ENCODE measurements around the gene STK40.

The STK40 gene

GRCh38 chr1:36420409-36420808 lies 34.7 kb upstream of the STK40 start:
- Histone ChIP-seq H3K4me2 (ENCODE audit: low read depth, low read length) (peak overlapping the region; percentile 12; the same call in 1 of the 2 replicates), H4K20me1 (ENCODE audit: insufficient read depth, low read length) (no peaks in the 10 kb centered on the region), H3K4me1 (ENCODE audit: low read length) (peaks cover 5% of the 10 kb centered on the region), H3K9me3 (replicated peaks; ENCODE audit: insufficient read depth, low read length) (no peaks in the 10 kb centered on the region), H3K9me2 (replicated peaks; ENCODE audit: insufficient read depth, low read length) (no peaks in the 10 kb centered on the region), H3K36me3 (replicated peaks; ENCODE audit: insufficient read depth, low read length) (no peaks in the 10 kb centered on the region), H3K27me3 (replicated peaks; ENCODE audit: insufficient read depth, low read length) (no peaks in the 10 kb centered on the region), H3K79me2 (ENCODE audit: low read length) (no peaks in the 10 kb centered on the region), H3K27ac (ENCODE audit: low read length) (no peak overlapping the region), H3K9ac (ENCODE audit: low read length) (0 out of 2 replicates have a peak overlapping the region, but pooled peaks have one; percentile 12), H2AFZ (ENCODE audit: low read length) (peak overlapping the region; percentile 37; the same call in 1 of the 2 replicates), H3F3A (ENCODE audit: insufficient read depth, low read length) (no peaks in the 10 kb centered on the region), H3K4me3 (ENCODE audit: low read length) (no peak overlapping the region)
- TF ChIP-seq EZH2phosphoT487 (IDR thresholded peaks at IDR 0.05; ENCODE audit: low read length) = no peak
- no peak for TF ChIP-seq CTCF (IDR thresholded peaks at IDR 0.05; ENCODE audit: low read length)
- TF ChIP-seq EZH2 (optimal IDR thresholded peaks at IDR 0.05; ENCODE audit: low read depth, low read length) = no peak
- no peak for DNase-seq

GRCh38 chr1:36419569-36419968 lies 33.8 kb upstream of the STK40 start:
- DNase-seq = no peak
- Histone ChIP-seq H3K4me1 (ENCODE audit: low read length) (peaks cover 5% of the 10 kb centered on the region), H3K36me3 (replicated peaks; ENCODE audit: insufficient read depth, low read length) (no peaks in the 10 kb centered on the region), H2AFZ (ENCODE audit: low read length) (no peak overlapping the region), H3K9ac (ENCODE audit: low read length) (no peak overlapping the region), H3K4me3 (ENCODE audit: low read length) (no peak overlapping the region), H3K9me3 (replicated peaks; ENCODE audit: insufficient read depth, low read length) (no peaks in the 10 kb centered on the region), H4K20me1 (ENCODE audit: insufficient read depth, low read length) (no peaks in the 10 kb centered on the region), H3K4me2 (ENCODE audit: low read depth, low read length) (no peak overlapping the region), H3K79me2 (ENCODE audit: low read length) (no peaks in the 10 kb centered on the region), H3K9me2 (replicated peaks; ENCODE audit: insufficient read depth, low read length) (no peaks in the 10 kb centered on the region), H3K27ac (ENCODE audit: low read length) (no peak overlapping the region), H3F3A (ENCODE audit: insufficient read depth, low read length) (no peaks in the 10 kb centered on the region), H3K27me3 (replicated peaks; ENCODE audit: insufficient read depth, low read length) (no peaks in the 10 kb centered on the region)
- TF ChIP-seq EZH2phosphoT487 (IDR thresholded peaks at IDR 0.05; ENCODE audit: low read length) = no peak
- no peak for TF ChIP-seq EZH2 (optimal IDR thresholded peaks at IDR 0.05; ENCODE audit: low read depth, low read length)
- TF ChIP-seq CTCF (IDR thresholded peaks at IDR 0.05; ENCODE audit: low read length) = no peak

- no peak overlapping the region for H3K9ac ChIP-seq (ENCODE audit: low read length)
- peaks cover 5% of the 10 kb centered on the region for H3K4me1 ChIP-seq (ENCODE audit: low read length)
- H3K27ac ChIP-seq (ENCODE audit: low read length) = no peak overlapping the region
- H3K27me3 ChIP-seq (replicated peaks; ENCODE audit: insufficient read depth, low read length) = no peaks in the 10 kb centered on the region
- no peak for DNase-seq
- H3F3A ChIP-seq (ENCODE audit: insufficient read depth, low read length) = no peaks in the 10 kb centered on the region
- no peak overlapping the region for H3K4me2 ChIP-seq (ENCODE audit: low read depth, low read length)
- no peaks in the 10 kb centered on the region for H3K9me3 ChIP-seq (replicated peaks; ENCODE audit: insufficient read depth, low read length)
- H3K79me2 ChIP-seq (ENCODE audit: low read length) = no peaks in the 10 kb centered on the region
- H3K36me3 ChIP-seq (replicated peaks; ENCODE audit: insufficient read depth, low read length) = no peaks in the 10 kb centered on the region
- no peak for TF ChIP-seq EZH2phosphoT487 (IDR thresholded peaks at IDR 0.05; ENCODE audit: low read length)
- no peak for TF ChIP-seq CTCF (IDR thresholded peaks at IDR 0.05; ENCODE audit: low read length)
- no peak for TF ChIP-seq EZH2 (optimal IDR thresholded peaks at IDR 0.05; ENCODE audit: low read depth, low read length)
- H3K9me2 ChIP-seq (replicated peaks; ENCODE audit: insufficient read depth, low read length) = no peaks in the 10 kb centered on the region
- H3K4me3 ChIP-seq (ENCODE audit: low read length) = no peak overlapping the region
- H2AFZ ChIP-seq (ENCODE audit: low read length) = no peak overlapping the region
- no peaks in the 10 kb centered on the region for H4K20me1 ChIP-seq (ENCODE audit: insufficient read depth, low read length)
Measured at GRCh38 chr1:36419140-36419539, 33.4 kb upstream of the STK40 start.

Data from MM.1S (cell line).